HepG2 (cell line): ENCODE measurements around the gene COX14. TPM values are rescaled to one million over a fixed set of nuclear protein-coding genes. Genes with fewer than 3 reads are reported as not detected.

ENCODE experiments used
- ARID4A ChIP-seq: sonication (generic); formaldehyde crosslinking; IDR thresholded peaks from 2 replicates; pipeline ENCODE4 v1.5.0; 2020; ENCODE audit warnings: mild to moderate bottlenecking, missing genetic modification reagents, borderline replicate concordance
- BCL6 ChIP-seq: IDR thresholded peaks from 2 replicates; pipeline ENCODE4 v1.6.1; 2016; ENCODE audit warnings: missing genetic modification reagents, missing compliant biosample characterization
- HMG20A ChIP-seq: IDR thresholded peaks from 2 replicates; pipeline ENCODE4 v1.6.1; 2016; ENCODE audit warnings: borderline replicate concordance
- HOMEZ ChIP-seq: IDR thresholded peaks from 2 replicates; pipeline ENCODE4 v1.6.1; 2016; ENCODE audit warnings: low read depth
- IKZF5 ChIP-seq: IDR thresholded peaks from 2 replicates; pipeline ENCODE4 v1.6.1; 2018; ENCODE audit warnings: missing genetic modification reagents, mild to moderate bottlenecking, missing compliant biosample characterization
- IRF1 ChIP-seq: sonication (generic); formaldehyde crosslinking; IDR thresholded peaks from 2 replicates; pipeline ENCODE4 v1.4.0; 2020; ENCODE audit warnings: low read depth, mild to moderate bottlenecking, missing genetic modification reagents
- KDM4B ChIP-seq: sonication (generic); formaldehyde crosslinking; IDR thresholded peaks from 2 replicates; pipeline ENCODE4 v1.4.0; 2020; ENCODE audit warnings: missing genetic modification reagents
- MIER2 ChIP-seq: IDR thresholded peaks from 2 replicates; pipeline ENCODE4 v1.6.1; 2016; ENCODE audit warnings: missing biosample characterization, missing genetic modification reagents
- MIXL1 ChIP-seq: IDR thresholded peaks from 2 replicates; pipeline ENCODE4 v1.6.1; 2016
- MXD3 ChIP-seq: IDR thresholded peaks from 2 replicates; pipeline ENCODE4 v1.6.1; 2016; ENCODE audit warnings: mild to moderate bottlenecking, missing biosample characterization, missing genetic modification reagents
- MXI1 ChIP-seq: IDR thresholded peaks from 3 replicates; pipeline ENCODE4 v1.6.1; 2012; ENCODE audit warnings: low read depth, low read length, inconsistent platforms, borderline replicate concordance
- NFE2 ChIP-seq: sonication (generic); formaldehyde crosslinking; IDR thresholded peaks from 2 replicates; pipeline ENCODE4 v1.4.0; 2020; ENCODE audit warnings: missing genetic modification reagents
- NFE2L1 ChIP-seq: sonication (generic); formaldehyde crosslinking; IDR thresholded peaks from 2 replicates; pipeline ENCODE4 v1.4.0; 2020; ENCODE audit warnings: missing genetic modification reagents, mild to moderate bottlenecking, borderline replicate concordance
- NR1H2 ChIP-seq: sonication (generic); formaldehyde crosslinking; IDR thresholded peaks from 2 replicates; pipeline ENCODE4 v1.8.1; 2022; ENCODE audit warnings: low read depth, missing genetic modification reagents, borderline replicate concordance
- NR2F6 ChIP-seq, 2 experiments: IDR thresholded peaks; 2 replicates each; pipeline ENCODE4 v1.6.1; 2016; ENCODE audit warnings: antibody characterized with exemption in 1 of 2, mild to moderate bottlenecking in 1 of 2
- POLR2A ChIP-seq, 2 experiments: IDR thresholded peaks; 2 replicates each; pipeline ENCODE4 v1.6.1; 2011; ENCODE audit warnings: low read depth in 2 of 2, low read length in 2 of 2, mild to moderate bottlenecking in 1 of 2, moderate library complexity in 1 of 2; ENCODE audit not compliant: insufficient read depth in 1 of 2
- TBL1XR1 ChIP-seq: fragments of 150-350 bp; IDR thresholded peaks from 2 replicates; pipeline ENCODE4 v1.6.1; 2014; ENCODE audit warnings: borderline replicate concordance, low read length; ENCODE audit not compliant: partially characterized antibody
- THAP11 ChIP-seq: IDR thresholded peaks from 2 replicates; pipeline ENCODE4 v1.6.1; 2016; ENCODE audit warnings: missing biosample characterization, missing genetic modification reagents
- ZBTB44 ChIP-seq: sonication (generic); formaldehyde crosslinking; IDR thresholded peaks from 2 replicates; pipeline ENCODE4 v1.4.0; 2020; ENCODE audit warnings: missing genetic modification reagents
- ZNF263 ChIP-seq: sonication (generic); formaldehyde crosslinking; IDR thresholded peaks from 2 replicates; pipeline ENCODE4 v1.4.0; 2020; ENCODE audit warnings: missing genetic modification reagents
- ZNF781 ChIP-seq: sonication (generic); formaldehyde crosslinking; IDR thresholded peaks from 2 replicates; pipeline ENCODE4 v1.5.1; 2020; ENCODE audit warnings: borderline replicate concordance, mild to moderate bottlenecking, missing genetic modification reagents; ENCODE audit errors: not compliant biosample characterization
- polyA plus RNA-seq, 8 experiments: library from polyadenylated mRNA; depleted of rRNA in 3 of 8; stranded (reverse) in 7 of 8; unstranded in 1 of 8; fragments of >200 nt; fragmentation: Illumina TruSeq in 4 of 8; extraction: Trizol in 4 of 8; gene quantifications; 2 replicates each; pipeline versions ENCODE4 v1.2.1 to v1.2.3, GENCODE V29; 2011 to 2016; ENCODE audit warnings: low read depth in 4 of 8, missing spikeins in 1 of 8, mixed read lengths in 1 of 8; ENCODE audit not compliant: insufficient read depth in 1 of 8
- total RNA-seq, 5 experiments: library from RNA; depleted of rRNA; stranded (reverse); fragments of >200 nt; fragmentation: Illumina TruSeq; extraction: Trizol; gene quantifications; 2 replicates each; pipeline ENCODE4 v1.2.3, GENCODE V29; 2016; ENCODE audit warnings: low read depth in 1 of 5

The COX14 gene
- total and polyA plus RNA-seq, 2 of the 13 experiments (the other 11 are each of a cell fraction or from before 2014, with no cell fraction given), result 53.0 to 71.6 TPM

GRCh38 chr12:50103767-50104321 lies 8.2 kb upstream of the COX14 start, which contains the start of gene GPD1 (continued):
- no peak for TF ChIP-seq NFE2L1 (CRISPR knock-in tag)
- 0 out of 2 replicates have a peak, but pooled peaks have one; percentile 12 for TF ChIP-seq HMG20A
- TF ChIP-seq IKZF5 (CRISPR knock-in tag), result no peak
- TF ChIP-seq MXD3 (CRISPR knock-in tag), result peak; percentile 72; the same call in 1 of the 2 replicates
- peak; percentile 77 for TF ChIP-seq ARID4A
- peak; percentile 27; the same call in 1 of the 2 replicates for TF ChIP-seq THAP11 (CRISPR knock-in tag)
- TF ChIP-seq KDM4B, result no peak
- 0 out of 2 replicates have a peak, but pooled peaks have one; percentile 11 for TF ChIP-seq BCL6 (CRISPR knock-in tag)
- no peak for TF ChIP-seq NR1H2 (CRISPR knock-in tag)
- TF ChIP-seq NR2F6 (IDR thresholded peaks at IDR 0.05), result no peak
- no peak for TF ChIP-seq NR2F6 (CRISPR knock-in tag; IDR thresholded peaks at IDR 0.05)
- no peak for TF ChIP-seq MIER2 (CRISPR knock-in tag)
- peak in 1 of 2 experiments; percentile 87; a peak in 2 of 4 replicates for TF ChIP-seq POLR2A (IDR thresholded peaks at IDR 0.05; ENCODE audit: insufficient read depth in 1 of 2, low read depth in 2 of 2, low read length in 2 of 2)
- 0 out of 2 replicates have a peak, but pooled peaks have one; percentile 32 for TF ChIP-seq ZNF263 (CRISPR knock-in tag)
- peak; percentile 59 for TF ChIP-seq ZNF781 (CRISPR knock-in tag)
- TF ChIP-seq IRF1 (CRISPR knock-in tag), result no peak
- TF ChIP-seq TBL1XR1, result no peak
- peak; percentile 96; the same call in 2 of the 3 replicates for TF ChIP-seq MXI1
- no peak for TF ChIP-seq NFE2 (CRISPR knock-in tag)
- 0 out of 2 replicates have a peak, but pooled peaks have one; percentile 46 for TF ChIP-seq MIXL1
- TF ChIP-seq HOMEZ (CRISPR knock-in tag), result peak; percentile 70; the same call in 1 of the 2 replicates
- TF ChIP-seq ZBTB44 (CRISPR knock-in tag), result no peak
